ENCODE measurements around the gene PLCL2.

DNA sequence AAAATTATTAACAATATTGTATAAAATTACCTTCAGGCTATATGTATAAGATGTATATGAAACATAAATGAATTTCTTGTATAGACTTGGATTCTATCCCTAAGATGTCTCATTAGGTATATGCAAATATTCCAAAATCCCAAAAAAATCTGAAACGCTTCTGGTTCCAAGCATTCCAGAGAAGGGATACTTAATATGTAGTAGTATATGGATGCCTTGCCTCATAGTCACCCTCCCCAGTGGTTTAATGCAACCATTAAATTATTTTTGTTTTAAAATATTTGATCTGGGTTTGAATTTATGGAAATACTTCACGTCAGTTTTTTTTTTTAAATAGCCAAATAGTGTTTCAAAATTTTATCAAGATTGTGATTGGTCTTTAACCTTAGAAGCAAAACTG is 27.2 kb downstream of the PLCL2 start:
- TF ChIP-seq EZH2 (IDR thresholded peaks at IDR 0.05; ENCODE audit: low read depth, unreplicated experiment) (no peak), STAT1 (IDR thresholded peaks at IDR 0.05; ENCODE audit: unreplicated experiment) (no peak), POLR2AphosphoS5 (IDR thresholded peaks at IDR 0.05; ENCODE audit: low read depth) (no peak), EZH2phosphoT487 (IDR thresholded peaks at IDR 0.05; ENCODE audit: unreplicated experiment) (no peak), CREB1 (CRISPR knock-in tag; IDR thresholded peaks at IDR 0.05; ENCODE audit: low read depth) (no peak), JUNB (IDR thresholded peaks at IDR 0.05; ENCODE audit: unreplicated experiment) (no peak), NANOG (IDR thresholded peaks at IDR 0.05; ENCODE audit: borderline replicate concordance) (no peak)
- TF ChIP-seq, protein P1, sequence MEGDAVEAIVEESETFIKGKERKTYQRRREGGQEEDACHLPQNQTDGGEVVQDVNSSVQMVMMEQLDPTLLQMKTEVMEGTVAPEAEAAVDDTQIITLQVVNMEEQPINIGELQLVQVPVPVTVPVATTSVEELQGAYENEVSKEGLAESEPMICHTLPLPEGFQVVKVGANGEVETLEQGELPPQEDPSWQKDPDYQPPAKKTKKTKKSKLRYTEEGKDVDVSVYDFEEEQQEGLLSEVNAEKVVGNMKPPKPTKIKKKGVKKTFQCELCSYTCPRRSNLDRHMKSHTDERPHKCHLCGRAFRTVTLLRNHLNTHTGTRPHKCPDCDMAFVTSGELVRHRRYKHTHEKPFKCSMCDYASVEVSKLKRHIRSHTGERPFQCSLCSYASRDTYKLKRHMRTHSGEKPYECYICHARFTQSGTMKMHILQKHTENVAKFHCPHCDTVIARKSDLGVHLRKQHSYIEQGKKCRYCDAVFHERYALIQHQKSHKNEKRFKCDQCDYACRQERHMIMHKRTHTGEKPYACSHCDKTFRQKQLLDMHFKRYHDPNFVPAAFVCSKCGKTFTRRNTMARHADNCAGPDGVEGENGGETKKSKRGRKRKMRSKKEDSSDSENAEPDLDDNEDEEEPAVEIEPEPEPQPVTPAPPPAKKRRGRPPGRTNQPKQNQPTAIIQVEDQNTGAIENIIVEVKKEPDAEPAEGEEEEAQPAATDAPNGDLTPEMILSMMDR (conservative IDR thresholded peaks at IDR 0.05; ENCODE audit: low read depth in 2 of 2), result no peak
- TF ChIP-seq, protein P2, sequence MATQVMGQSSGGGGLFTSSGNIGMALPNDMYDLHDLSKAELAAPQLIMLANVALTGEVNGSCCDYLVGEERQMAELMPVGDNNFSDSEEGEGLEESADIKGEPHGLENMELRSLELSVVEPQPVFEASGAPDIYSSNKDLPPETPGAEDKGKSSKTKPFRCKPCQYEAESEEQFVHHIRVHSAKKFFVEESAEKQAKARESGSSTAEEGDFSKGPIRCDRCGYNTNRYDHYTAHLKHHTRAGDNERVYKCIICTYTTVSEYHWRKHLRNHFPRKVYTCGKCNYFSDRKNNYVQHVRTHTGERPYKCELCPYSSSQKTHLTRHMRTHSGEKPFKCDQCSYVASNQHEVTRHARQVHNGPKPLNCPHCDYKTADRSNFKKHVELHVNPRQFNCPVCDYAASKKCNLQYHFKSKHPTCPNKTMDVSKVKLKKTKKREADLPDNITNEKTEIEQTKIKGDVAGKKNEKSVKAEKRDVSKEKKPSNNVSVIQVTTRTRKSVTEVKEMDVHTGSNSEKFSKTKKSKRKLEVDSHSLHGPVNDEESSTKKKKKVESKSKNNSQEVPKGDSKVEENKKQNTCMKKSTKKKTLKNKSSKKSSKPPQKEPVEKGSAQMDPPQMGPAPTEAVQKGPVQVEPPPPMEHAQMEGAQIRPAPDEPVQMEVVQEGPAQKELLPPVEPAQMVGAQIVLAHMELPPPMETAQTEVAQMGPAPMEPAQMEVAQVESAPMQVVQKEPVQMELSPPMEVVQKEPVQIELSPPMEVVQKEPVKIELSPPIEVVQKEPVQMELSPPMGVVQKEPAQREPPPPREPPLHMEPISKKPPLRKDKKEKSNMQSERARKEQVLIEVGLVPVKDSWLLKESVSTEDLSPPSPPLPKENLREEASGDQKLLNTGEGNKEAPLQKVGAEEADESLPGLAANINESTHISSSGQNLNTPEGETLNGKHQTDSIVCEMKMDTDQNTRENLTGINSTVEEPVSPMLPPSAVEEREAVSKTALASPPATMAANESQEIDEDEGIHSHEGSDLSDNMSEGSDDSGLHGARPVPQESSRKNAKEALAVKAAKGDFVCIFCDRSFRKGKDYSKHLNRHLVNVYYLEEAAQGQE (IDR thresholded peaks at IDR 0.05; ENCODE audit: unreplicated experiment), result no peak
- TF ChIP-seq, protein P3, sequence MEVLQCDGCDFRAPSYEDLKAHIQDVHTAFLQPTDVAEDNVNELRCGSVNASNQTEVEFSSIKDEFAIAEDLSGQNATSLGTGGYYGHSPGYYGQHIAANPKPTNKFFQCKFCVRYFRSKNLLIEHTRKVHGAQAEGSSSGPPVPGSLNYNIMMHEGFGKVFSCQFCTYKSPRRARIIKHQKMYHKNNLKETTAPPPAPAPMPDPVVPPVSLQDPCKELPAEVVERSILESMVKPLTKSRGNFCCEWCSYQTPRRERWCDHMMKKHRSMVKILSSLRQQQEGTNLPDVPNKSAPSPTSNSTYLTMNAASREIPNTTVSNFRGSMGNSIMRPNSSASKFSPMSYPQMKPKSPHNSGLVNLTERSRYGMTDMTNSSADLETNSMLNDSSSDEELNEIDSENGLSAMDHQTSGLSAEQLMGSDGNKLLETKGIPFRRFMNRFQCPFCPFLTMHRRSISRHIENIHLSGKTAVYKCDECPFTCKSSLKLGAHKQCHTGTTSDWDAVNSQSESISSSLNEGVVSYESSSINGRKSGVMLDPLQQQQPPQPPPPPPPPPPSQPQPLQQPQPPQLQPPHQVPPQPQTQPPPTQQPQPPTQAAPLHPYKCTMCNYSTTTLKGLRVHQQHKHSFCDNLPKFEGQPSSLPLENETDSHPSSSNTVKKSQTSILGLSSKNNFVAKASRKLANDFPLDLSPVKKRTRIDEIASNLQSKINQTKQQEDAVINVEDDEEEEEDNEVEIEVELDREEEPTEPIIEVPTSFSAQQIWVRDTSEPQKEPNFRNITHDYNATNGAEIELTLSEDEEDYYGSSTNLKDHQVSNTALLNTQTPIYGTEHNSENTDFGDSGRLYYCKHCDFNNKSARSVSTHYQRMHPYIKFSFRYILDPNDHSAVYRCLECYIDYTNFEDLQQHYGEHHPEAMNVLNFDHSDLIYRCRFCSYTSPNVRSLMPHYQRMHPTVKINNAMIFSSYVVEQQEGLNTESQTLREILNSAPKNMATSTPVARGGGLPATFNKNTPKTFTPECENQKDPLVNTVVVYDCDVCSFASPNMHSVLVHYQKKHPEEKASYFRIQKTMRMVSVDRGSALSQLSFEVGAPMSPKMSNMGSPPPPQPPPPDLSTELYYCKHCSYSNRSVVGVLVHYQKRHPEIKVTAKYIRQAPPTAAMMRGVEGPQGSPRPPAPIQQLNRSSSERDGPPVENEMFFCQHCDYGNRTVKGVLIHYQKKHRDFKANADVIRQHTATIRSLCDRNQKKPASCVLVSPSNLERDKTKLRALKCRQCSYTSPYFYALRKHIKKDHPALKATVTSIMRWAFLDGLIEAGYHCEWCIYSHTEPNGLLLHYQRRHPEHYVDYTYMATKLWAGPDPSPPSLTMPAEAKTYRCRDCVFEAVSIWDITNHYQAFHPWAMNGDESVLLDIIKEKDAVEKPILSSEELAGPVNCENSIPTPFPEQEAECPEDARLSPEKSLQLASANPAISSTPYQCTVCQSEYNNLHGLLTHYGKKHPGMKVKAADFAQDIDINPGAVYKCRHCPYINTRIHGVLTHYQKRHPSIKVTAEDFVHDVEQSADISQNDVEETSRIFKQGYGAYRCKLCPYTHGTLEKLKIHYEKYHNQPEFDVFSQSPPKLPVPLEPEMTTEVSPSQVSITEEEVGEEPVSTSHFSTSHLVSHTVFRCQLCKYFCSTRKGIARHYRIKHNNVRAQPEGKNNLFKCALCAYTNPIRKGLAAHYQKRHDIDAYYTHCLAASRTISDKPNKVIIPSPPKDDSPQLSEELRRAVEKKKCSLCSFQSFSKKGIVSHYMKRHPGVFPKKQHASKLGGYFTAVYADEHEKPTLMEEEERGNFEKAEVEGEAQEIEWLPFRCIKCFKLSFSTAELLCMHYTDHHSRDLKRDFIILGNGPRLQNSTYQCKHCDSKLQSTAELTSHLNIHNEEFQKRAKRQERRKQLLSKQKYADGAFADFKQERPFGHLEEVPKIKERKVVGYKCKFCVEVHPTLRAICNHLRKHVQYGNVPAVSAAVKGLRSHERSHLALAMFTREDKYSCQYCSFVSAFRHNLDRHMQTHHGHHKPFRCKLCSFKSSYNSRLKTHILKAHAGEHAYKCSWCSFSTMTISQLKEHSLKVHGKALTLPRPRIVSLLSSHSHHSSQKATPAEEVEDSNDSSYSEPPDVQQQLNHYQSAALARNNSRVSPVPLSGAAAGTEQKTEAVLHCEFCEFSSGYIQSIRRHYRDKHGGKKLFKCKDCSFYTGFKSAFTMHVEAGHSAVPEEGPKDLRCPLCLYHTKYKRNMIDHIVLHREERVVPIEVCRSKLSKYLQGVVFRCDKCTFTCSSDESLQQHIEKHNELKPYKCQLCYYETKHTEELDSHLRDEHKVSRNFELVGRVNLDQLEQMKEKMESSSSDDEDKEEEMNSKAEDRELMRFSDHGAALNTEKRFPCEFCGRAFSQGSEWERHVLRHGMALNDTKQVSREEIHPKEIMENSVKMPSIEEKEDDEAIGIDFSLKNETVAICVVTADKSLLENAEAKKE (CRISPR knock-in tag; IDR thresholded peaks at IDR 0.05), result no peak
- TF ChIP-seq, protein P4, sequence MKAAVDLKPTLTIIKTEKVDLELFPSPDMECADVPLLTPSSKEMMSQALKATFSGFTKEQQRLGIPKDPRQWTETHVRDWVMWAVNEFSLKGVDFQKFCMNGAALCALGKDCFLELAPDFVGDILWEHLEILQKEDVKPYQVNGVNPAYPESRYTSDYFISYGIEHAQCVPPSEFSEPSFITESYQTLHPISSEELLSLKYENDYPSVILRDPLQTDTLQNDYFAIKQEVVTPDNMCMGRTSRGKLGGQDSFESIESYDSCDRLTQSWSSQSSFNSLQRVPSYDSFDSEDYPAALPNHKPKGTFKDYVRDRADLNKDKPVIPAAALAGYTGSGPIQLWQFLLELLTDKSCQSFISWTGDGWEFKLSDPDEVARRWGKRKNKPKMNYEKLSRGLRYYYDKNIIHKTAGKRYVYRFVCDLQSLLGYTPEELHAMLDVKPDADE (IDR thresholded peaks at IDR 0.05), result no peak

Data from GM23338 (cell line).